Subcutaneous adipose tissue (tissue), 4 donors: ENCODE data around the gene SLTM. TPM values are rescaled to one million over a fixed set of nuclear protein-coding genes. Genes with fewer than 3 reads are reported as not detected.

Experiments
- total RNA-seq, 4 donors: library from RNA; depleted of rRNA; stranded (reverse); fragments of >200 nt; gene quantifications; one replicate each; pipeline ENCODE4 v1.1.0, GENCODE V29; 2016
- TF ChIP-seq, protein P1 (sequence below): fragments of 450-650 bp; IDR thresholded peaks from one replicate; pipeline ENCODE4 v1.5.1; 2016; ENCODE audit warnings: low read depth, mild to moderate bottlenecking, control low read depth, antibody characterized with exemption, moderate library complexity

The SLTM gene
- total RNA-seq, 4 donors from 2014 or later: 102 to 146 (median 122) TPM

DNA sequence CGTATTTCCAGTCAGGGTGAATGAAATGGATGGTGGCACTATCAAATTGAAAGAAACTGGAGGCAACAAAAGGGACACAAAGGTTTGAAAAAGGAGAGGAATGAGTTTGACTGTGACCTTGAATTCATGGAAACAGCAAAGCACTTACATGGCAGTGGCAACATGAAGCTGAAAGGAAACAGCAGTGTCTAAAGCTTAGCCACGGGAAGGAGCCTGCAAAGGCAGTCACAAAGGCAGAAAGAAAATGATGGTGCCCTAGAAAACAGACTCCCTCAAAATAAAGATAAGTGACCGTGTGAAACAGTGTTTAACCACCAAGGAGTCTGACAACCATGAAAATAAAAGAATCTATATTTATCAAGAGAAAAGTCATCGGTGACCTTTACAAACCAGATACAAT, 51.2 kb downstream of the SLTM start:
- TF ChIP-seq, protein P1, sequence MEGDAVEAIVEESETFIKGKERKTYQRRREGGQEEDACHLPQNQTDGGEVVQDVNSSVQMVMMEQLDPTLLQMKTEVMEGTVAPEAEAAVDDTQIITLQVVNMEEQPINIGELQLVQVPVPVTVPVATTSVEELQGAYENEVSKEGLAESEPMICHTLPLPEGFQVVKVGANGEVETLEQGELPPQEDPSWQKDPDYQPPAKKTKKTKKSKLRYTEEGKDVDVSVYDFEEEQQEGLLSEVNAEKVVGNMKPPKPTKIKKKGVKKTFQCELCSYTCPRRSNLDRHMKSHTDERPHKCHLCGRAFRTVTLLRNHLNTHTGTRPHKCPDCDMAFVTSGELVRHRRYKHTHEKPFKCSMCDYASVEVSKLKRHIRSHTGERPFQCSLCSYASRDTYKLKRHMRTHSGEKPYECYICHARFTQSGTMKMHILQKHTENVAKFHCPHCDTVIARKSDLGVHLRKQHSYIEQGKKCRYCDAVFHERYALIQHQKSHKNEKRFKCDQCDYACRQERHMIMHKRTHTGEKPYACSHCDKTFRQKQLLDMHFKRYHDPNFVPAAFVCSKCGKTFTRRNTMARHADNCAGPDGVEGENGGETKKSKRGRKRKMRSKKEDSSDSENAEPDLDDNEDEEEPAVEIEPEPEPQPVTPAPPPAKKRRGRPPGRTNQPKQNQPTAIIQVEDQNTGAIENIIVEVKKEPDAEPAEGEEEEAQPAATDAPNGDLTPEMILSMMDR: no peak

DNA sequence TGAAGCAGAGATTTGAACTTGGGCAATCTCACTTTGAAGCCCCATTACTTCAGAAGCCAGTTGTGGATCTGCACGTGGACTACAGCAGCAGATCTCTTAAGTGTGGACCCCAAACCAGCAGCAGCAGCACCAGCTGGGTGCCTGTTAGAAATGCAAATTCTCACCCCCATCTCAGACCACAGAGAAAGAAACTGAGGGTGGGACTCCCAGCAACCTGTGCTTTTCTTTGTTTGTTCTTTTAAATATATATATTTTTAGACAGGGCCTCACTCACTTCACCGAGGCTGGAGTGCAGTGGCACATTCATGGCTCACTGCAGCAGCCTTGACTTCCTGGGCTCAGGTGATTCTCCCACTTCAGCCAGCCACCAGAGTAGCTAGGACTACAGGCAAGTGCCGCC, 53.2 kb downstream of the SLTM start:
- TF ChIP-seq, protein P1: no peak

DNA sequence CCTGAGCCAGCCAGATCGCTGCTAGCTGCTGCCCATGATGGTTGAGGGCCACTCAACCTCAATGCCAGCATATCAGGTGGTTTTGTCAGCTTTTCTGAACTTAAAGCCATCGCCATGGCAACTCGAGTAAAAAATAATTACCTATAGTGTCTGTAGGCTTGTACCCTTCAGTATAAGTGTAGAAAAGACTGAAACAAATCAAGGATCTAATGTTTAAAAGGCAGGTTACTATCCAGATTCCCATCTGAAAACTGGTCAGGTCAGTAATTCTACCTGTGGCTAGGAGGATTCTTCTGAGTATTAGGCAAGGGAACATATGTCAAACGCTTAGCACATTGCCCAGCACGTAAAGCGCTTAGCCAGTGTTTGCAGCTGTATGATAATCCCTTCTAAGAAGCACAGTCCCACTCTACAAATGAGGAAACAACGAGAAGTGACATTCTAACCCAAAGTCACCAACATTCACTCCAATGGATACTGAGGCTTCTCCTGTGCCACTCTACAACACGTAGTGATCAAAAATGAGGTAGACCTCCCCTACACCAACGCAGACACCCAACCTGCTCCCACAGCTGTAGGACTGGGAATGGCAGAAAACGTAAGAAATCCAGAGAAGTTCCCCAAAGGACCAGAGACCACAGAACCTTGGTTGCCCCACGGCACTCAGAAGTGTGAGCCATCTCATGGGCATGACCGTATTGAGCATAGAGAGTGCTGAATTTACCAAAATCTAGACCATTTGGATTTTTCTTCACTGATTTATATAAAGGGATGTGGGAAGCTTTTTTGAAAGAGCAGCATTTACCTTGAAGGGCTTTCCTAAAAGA, 55.3 kb downstream of the SLTM start:
- TF ChIP-seq, protein P1: no peak

DNA sequence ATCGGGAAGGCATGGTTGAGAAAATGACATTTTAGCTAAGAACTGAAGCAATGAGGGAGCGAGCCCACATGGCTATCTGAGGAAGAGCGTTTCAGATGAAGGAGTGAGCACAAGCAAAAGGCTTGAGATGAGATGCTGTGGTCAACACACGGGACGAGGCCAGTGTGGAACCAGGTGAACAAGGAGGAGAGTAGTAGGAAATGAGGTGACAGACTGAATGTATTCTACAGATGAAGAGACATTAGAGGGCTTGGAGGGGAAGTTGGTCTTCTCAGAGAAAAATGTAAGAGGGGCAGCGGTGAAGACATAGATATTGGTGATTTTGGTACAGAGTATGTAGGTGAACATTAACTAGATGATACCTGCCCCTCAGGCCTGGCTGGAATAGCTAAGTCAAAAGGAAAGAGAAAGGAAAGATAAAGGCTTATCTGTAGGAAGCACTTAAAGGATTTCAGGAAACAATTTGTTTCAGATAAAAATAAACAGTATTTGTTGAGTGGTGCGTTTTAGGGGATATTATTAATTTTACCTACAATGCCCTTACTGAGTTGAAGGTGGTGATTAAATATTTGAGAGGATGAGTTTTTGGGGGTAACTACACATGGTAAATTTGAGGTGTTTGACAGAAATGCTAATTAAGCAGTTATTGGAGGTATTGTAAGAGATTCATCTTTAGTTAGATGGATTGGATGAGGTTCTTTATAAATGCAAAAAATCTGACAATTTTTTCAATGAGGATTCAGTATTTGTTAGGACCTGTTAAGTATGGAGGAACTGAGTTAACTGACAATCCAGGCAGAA, 57.0 kb downstream of the SLTM start:
- TF ChIP-seq, protein P1: no peak

DNA sequence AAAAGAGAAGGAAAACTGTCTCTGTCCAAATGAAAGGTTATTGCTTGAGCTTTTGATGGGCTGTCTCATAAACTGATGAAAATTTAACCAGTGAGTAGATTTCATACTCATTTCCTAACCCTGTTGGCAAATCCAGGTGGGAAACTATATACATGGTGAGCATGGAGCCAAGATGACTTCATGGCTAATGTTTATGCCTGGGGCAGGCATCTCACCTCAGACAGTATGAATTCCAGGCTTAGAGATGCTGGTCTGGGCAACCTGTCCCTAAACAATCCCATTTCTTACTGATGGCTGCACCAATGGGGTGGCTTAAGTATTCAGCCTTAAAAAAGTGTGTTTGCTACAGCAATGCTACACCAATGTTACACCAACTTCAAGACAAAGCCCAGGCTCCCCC, 58.1 kb downstream of the SLTM start:
- TF ChIP-seq, protein P1: no peak

DNA sequence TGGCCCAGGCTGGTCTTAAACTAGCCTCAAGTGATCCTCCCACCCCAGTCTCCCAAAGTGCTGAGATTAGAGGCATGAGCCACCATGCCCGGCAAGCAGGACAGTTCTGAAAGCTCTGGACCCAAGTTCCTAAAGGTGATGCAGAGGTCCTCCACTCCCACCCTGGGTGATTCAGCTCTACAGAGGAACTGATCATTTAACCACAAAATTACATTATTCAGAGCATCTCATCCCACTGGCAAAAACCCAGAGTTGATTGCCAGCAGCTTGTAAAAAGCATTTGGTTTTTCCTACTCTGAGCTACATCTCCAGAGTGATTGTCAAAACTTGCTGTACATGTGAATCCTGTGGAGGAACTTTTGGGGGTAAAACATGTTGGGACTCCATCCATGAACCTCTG, 60.2 kb downstream of the SLTM start:
- TF ChIP-seq, protein P1: no peak

DNA sequence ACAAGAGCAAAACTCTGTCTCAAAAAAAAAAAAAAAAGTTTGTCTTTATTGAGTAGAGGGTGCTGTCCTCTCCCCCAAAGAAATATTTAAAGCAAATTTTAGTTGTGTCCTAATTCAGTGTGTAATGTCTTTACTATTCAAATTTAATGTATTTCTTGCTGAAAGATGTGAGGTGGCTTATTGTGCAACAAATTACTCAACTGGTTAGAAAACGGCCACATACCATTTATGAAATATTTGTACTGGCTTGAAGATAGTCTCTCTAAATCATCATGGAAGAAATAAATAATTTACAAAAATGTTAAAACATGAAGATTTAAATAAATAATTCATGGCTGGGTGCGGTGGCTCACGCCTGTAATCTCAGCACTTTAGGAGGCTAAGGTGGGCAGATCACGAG, 63.0 kb downstream of the SLTM start:
- TF ChIP-seq, protein P1: no peak
